Mesenchymal stem cell (in vitro differentiated cells and primary cell): ENCODE results near the gene CEP112.

Experiments
- DNase-seq: peaks from one replicate; pipeline ENCODE4 v3.0.0-alpha.2; 2013
- H2AFZ ChIP-seq: one replicate; pipeline ENCODE4 v1.6.1; 2013; ENCODE audit warnings: low read depth, mild to moderate bottlenecking, control low read depth, inconsistent platforms, low read length, moderate library complexity
- H2AK5ac ChIP-seq: 2 replicates; pipeline ENCODE4 v1.6.1; 2013; ENCODE audit warnings: low read length, moderate library complexity, mild to moderate bottlenecking, inconsistent platforms; ENCODE audit not compliant: severe bottlenecking
- H2BK120ac ChIP-seq: one replicate; pipeline ENCODE4 v1.6.1; 2013; ENCODE audit warnings: low read depth, mild to moderate bottlenecking, inconsistent platforms, low read length, moderate library complexity
- H2BK12ac ChIP-seq, 2 experiments: one replicate each; pipeline ENCODE4 v1.6.1; 2013; ENCODE audit warnings: inconsistent platforms in 2 of 2, low read length in 2 of 2, mild to moderate bottlenecking in 2 of 2, moderate library complexity in 2 of 2, control low read depth in 1 of 2
- H2BK15ac ChIP-seq: one replicate; pipeline ENCODE4 v1.6.1; 2013; ENCODE audit warnings: mild to moderate bottlenecking, low read depth, inconsistent platforms; ENCODE audit not compliant: poor library complexity, severe bottlenecking
- H2BK5ac ChIP-seq: 2 replicates; pipeline ENCODE4 v1.6.1; 2013; ENCODE audit warnings: low read depth, mild to moderate bottlenecking, low read length, control low read depth, inconsistent platforms; ENCODE audit not compliant: poor library complexity, severe bottlenecking
- H3K14ac ChIP-seq, 2 experiments: one replicate each; pipeline ENCODE4 v1.6.1; 2013; ENCODE audit warnings: inconsistent platforms in 2 of 2, low read length in 2 of 2, control low read depth in 1 of 2, mild to moderate bottlenecking in 1 of 2, moderate library complexity in 1 of 2
- H3K18ac ChIP-seq, 2 experiments: one replicate each; pipeline ENCODE4 v1.6.1; 2013; ENCODE audit warnings: inconsistent platforms in 2 of 2, low read length in 2 of 2, control low read depth in 1 of 2, low read depth in 1 of 2, mild to moderate bottlenecking in 1 of 2
- H3K23ac ChIP-seq, 2 experiments: one replicate each; pipeline ENCODE4 v1.6.1; 2013; ENCODE audit warnings: inconsistent platforms in 2 of 2, low read length in 2 of 2, mild to moderate bottlenecking in 2 of 2, moderate library complexity in 2 of 2, control low read depth in 1 of 2
- H3K27ac ChIP-seq: 2 replicates; pipeline ENCODE4 v1.5.1; 2013; ENCODE audit warnings: mild to moderate bottlenecking, moderate library complexity, low read length, control low read depth, inconsistent platforms; ENCODE audit not compliant: poor library complexity, severe bottlenecking
- H3K27me3 ChIP-seq, 2 experiments: 2 replicates each; pipeline versions ENCODE4 v1.6.1 to v1.7.0; 2013; ENCODE audit warnings: low read length in 2 of 2, mild to moderate bottlenecking in 2 of 2, moderate library complexity in 2 of 2, control low read depth in 1 of 2, inconsistent platforms in 1 of 2; ENCODE audit not compliant: control insufficient read depth in 1 of 2, insufficient read depth in 1 of 2
- H3K36me3 ChIP-seq, 2 experiments: 2 replicates each; pipeline versions ENCODE4 v1.6.1 to v1.7.0; 2013; ENCODE audit warnings: low read length in 2 of 2, control low read depth in 1 of 2, inconsistent platforms in 1 of 2, low read depth in 1 of 2, mild to moderate bottlenecking in 1 of 2; ENCODE audit not compliant: insufficient read depth in 2 of 2, control insufficient read depth in 1 of 2
- H3K4ac ChIP-seq, 2 experiments: one replicate each; pipeline ENCODE4 v1.6.1; 2013; ENCODE audit warnings: inconsistent platforms in 2 of 2, low read length in 2 of 2, mild to moderate bottlenecking in 2 of 2, moderate library complexity in 2 of 2, control low read depth in 1 of 2, low read depth in 1 of 2
- H3K4me1 ChIP-seq: 2 replicates; pipeline ENCODE4 v1.6.1; 2013; ENCODE audit warnings: low read depth, low read length, control low read depth; ENCODE audit not compliant: control insufficient read depth, insufficient read depth
- H3K4me2 ChIP-seq: 2 replicates; pipeline ENCODE4 v1.6.1; 2013; ENCODE audit warnings: low read length, mild to moderate bottlenecking, inconsistent platforms; ENCODE audit not compliant: poor library complexity, severe bottlenecking
- H3K4me3 ChIP-seq, 2 experiments: 2 replicates each; pipeline versions ENCODE4 v1.5.1 to v1.7.0; 2013; ENCODE audit warnings: low read length in 2 of 2, mild to moderate bottlenecking in 2 of 2, control low read depth in 1 of 2, low read depth in 1 of 2; ENCODE audit not compliant: insufficient read depth in 1 of 2
- H3K79me1 ChIP-seq: replicated peaks from 2 replicates; pipeline ENCODE4 v1.6.1; 2013; ENCODE audit warnings: mild to moderate bottlenecking, control low read depth, low read length, inconsistent platforms; ENCODE audit not compliant: poor library complexity, severe bottlenecking
- H3K9ac ChIP-seq: 2 replicates; pipeline ENCODE4 v1.7.0; 2013; ENCODE audit warnings: mild to moderate bottlenecking, low read length, moderate library complexity
- H3K9me3 ChIP-seq: 2 replicates; pipeline ENCODE4 v1.7.0; 2013; ENCODE audit warnings: mild to moderate bottlenecking, low read length; ENCODE audit not compliant: control insufficient read depth
- H4K8ac ChIP-seq: one replicate; pipeline ENCODE4 v1.6.1; 2013; ENCODE audit warnings: inconsistent platforms, mild to moderate bottlenecking, low read length, moderate library complexity
- H4K91ac ChIP-seq: one replicate; pipeline ENCODE4 v1.6.1; 2013; ENCODE audit warnings: mild to moderate bottlenecking, low read length, inconsistent platforms
- WGBS: methylation state at CpG from one replicate; pipeline ENCODE4 v1.1.7; 2013; ENCODE audit warnings: mixed read lengths; 5-methylcytosine and 5-hydroxymethylcytosine counted together

The CEP112 gene

DNA sequence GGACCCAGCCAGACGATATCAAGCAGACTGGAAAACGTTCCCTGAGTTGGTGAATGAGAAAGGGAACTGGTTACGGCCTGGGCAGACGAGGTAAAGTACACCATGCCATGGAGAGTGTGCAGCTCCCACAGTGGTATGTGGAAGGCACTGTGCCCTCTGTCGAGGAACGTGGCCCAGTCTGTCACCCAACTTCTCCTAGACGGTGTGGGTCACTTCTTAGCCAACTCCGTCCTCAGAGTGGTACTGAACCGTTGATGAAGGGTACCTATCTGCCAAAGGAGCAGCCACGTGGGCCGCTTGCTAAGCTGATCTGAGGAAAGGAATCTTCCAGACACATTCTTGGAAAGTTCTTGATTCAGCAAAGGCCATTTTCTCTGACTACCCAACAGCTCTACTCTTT lies 574.4 kb downstream of the CEP112 start:
- Histone ChIP-seq H3K27ac (no peak overlapping the region), H3K4ac (no peak overlapping the region), H3K9me3 (no peaks in the 10 kb centered on the region), H3K23ac (no peak overlapping the region), H2BK15ac (no peak overlapping the region), H3K4me3 (peak overlapping the region in 1 of 2 experiments; percentile 34), H3K4me2 (no peak overlapping the region), H2AFZ (no peak overlapping the region), H3K79me1 (no peaks in the 10 kb centered on the region), H3K14ac (no peak overlapping the region), H3K36me3 (no peaks in the 10 kb centered on the region), H3K4me1 (no peaks in the 10 kb centered on the region), H4K8ac (no peak overlapping the region), H2BK12ac (no peak overlapping the region), H2BK120ac (no peak overlapping the region), H2BK5ac (no peak overlapping the region), H2AK5ac (no peak overlapping the region), H3K18ac (no peak overlapping the region), H4K91ac (no peak overlapping the region), H3K27me3 (no peaks in the 10 kb centered on the region), H3K9ac (no peak overlapping the region)
- no peak for DNase-seq
- WGBS, result 93% methylated on average over 11 of the region's 11 CpGs

DNA sequence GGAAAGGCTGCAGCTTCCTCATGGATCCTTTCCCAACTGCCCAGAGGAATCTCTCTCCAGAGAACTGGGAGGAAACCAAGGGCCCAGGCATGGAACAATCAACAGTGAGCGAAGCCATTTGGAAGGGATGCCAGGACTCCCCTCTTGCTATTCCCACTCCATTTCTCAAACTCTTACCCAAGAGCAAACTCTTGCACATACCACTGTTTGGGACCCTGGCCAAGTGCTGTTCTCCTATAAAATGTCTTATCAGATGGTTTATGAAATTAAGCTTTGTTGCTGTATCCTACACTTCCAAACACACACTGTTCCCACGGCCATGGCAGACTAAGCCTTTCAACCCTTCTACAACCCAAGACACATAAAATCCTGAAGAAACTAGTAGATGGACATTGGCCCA lies 582.2 kb downstream of the CEP112 start:
- H3K9me3 ChIP-seq, result no peaks in the 10 kb centered on the region
- H2AK5ac ChIP-seq, result no peak overlapping the region
- DNase-seq, result no peak
- H2BK12ac ChIP-seq, result no peak overlapping the region
- H3K27me3 ChIP-seq, result no peaks in the 10 kb centered on the region
- H3K79me1 ChIP-seq, result no peaks in the 10 kb centered on the region
- H3K14ac ChIP-seq, result no peak overlapping the region
- no peak overlapping the region for H2AFZ ChIP-seq
- no peak overlapping the region for H3K4me2 ChIP-seq
- no peaks in the 10 kb centered on the region for H3K4me1 ChIP-seq
- no peak overlapping the region for H4K91ac ChIP-seq
- peaks cover 0 to 3% of the 10 kb centered on the region in 2 experiments for H3K36me3 ChIP-seq
- 100% methylated on average over 1 of the region's 2 CpGs for WGBS
- H3K4me3 ChIP-seq, result no peak overlapping the region
- H3K23ac ChIP-seq, result no peak overlapping the region
- H3K4ac ChIP-seq, result no peak overlapping the region
- H2BK15ac ChIP-seq, result no peak overlapping the region
- no peak overlapping the region for H2BK120ac ChIP-seq
- no peak overlapping the region for H3K9ac ChIP-seq
- no peak overlapping the region for H4K8ac ChIP-seq
- no peak overlapping the region for H3K27ac ChIP-seq
- H3K18ac ChIP-seq, result no peak overlapping the region
- H2BK5ac ChIP-seq, result no peak overlapping the region

DNA sequence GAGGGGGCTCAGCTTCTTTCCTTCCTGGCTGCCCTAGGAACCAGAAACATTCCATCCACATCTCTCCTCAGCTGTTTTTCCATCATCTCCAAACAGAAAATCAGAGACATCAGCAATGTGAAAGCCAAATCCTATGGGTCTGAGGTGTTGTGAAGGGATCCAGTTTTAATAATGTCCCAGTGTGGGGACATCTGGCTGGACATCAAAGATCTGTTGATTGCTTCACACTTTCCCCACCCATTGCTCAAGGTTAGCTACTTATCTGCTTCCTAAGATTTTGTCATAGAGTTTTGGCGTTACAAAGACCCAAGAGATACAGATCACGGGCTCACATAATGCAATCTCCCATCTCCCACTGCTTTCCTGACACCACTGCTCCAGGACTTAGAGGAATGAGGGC lies 582.6 kb downstream of the CEP112 start:
- no peaks in the 10 kb centered on the region for H3K27me3 ChIP-seq
- H3K4me2 ChIP-seq, result no peak overlapping the region
- H2AK5ac ChIP-seq, result no peak overlapping the region
- no peaks in the 10 kb centered on the region for H3K79me1 ChIP-seq
- H2BK12ac ChIP-seq, result no peak overlapping the region
- no peak overlapping the region for H2AFZ ChIP-seq
- no peaks in the 10 kb centered on the region for H3K9me3 ChIP-seq
- H3K9ac ChIP-seq, result no peak overlapping the region
- H2BK5ac ChIP-seq, result no peak overlapping the region
- no peak overlapping the region for H4K91ac ChIP-seq
- H2BK15ac ChIP-seq, result no peak overlapping the region
- H4K8ac ChIP-seq, result no peak overlapping the region
- H3K18ac ChIP-seq, result no peak overlapping the region
- no peak for DNase-seq
- H3K4me3 ChIP-seq, result no peak overlapping the region
- H3K14ac ChIP-seq, result no peak overlapping the region
- no peaks in the 10 kb centered on the region for H3K4me1 ChIP-seq
- H3K36me3 ChIP-seq, result peaks cover 0 to 3% of the 10 kb centered on the region in 2 experiments
- no peak overlapping the region for H3K23ac ChIP-seq
- H2BK120ac ChIP-seq, result no peak overlapping the region
- H3K27ac ChIP-seq, result no peak overlapping the region
- WGBS, result 79% methylated on average over 2 of the region's 2 CpGs
- no peak overlapping the region for H3K4ac ChIP-seq

DNA sequence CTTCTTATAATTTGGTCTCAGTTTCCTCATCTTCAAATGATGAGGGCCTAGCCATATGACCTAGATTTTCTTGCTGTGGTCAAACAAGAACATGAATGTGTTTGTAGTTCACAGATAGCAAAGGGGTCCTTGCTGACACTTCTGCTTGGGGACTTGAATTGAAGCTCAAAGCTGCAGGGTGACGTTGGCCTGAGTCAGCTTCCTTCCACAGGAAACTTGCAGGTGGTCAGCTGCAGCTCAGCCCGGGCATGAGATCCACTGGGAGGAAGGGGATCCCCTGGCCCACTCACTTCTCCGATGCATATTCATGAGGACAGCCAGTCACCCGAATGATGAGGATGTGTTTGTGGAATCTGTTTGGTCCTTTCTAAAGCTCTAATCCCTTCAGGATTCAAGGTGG lies 587.9 kb downstream of the CEP112 start:
- Histone ChIP-seq H3K23ac (no peak overlapping the region), H3K27ac (no peak overlapping the region), H3K36me3 (peaks cover 0 to 3% of the 10 kb centered on the region in 2 experiments), H2AK5ac (no peak overlapping the region), H3K18ac (no peak overlapping the region), H4K8ac (no peak overlapping the region), H3K4me1 (peaks cover 3% of the 10 kb centered on the region), H2BK15ac (no peak overlapping the region), H3K14ac (no peak overlapping the region), H3K4ac (no peak overlapping the region), H4K91ac (no peak overlapping the region), H3K79me1 (no peaks in the 10 kb centered on the region), H3K27me3 (no peaks in the 10 kb centered on the region), H3K9ac (no peak overlapping the region), H2BK5ac (no peak overlapping the region), H2BK12ac (no peak overlapping the region), H3K9me3 (no peaks in the 10 kb centered on the region), H3K4me2 (no peak overlapping the region), H3K4me3 (no peak overlapping the region), H2AFZ (no peak overlapping the region), H2BK120ac (no peak overlapping the region)
- WGBS, result 48% methylated on average over 4 of the region's 4 CpGs
- DNase-seq, result no peak
